Astrocyte (in vitro differentiated cells and primary cell): ENCODE data around the gene PDCD5.

Source experiments
- CTCF ChIP-seq: IDR thresholded peaks from 2 replicates; pipeline ENCODE4 v1.5.1; 2011; ENCODE audit warnings: low read depth, mild to moderate bottlenecking, inconsistent platforms, low read length, moderate library complexity; ENCODE audit not compliant: insufficient read depth
- EZH2 ChIP-seq: IDR thresholded peaks from 2 replicates; pipeline ENCODE4 v1.6.1; 2012; ENCODE audit warnings: mild to moderate bottlenecking, low read length, inconsistent platforms; ENCODE audit not compliant: insufficient read depth

GRCh38 chr19:32580901-32581704, at the start of gene PDCD5:
- TF ChIP-seq CTCF: no peak
- TF ChIP-seq EZH2: no peak
